Stimulated activated CD8-positive, alpha-beta memory T cell treated with anti-CD3 and anti-CD28 coated beads, Interleukin-7, amount 100 ng/mL, for 1 hour (primary cell): ENCODE measurements around the gene PHLPP2.
"Not testable (repeated sequence)": the region's sequence is repeated elsewhere in the genome, so short reads cannot be mapped to it uniquely, and the experiment has no call there.

Experiments
- DNase-seq, 2 donors: peaks; one replicate each; pipeline ENCODE4 v3.0.0-alpha.2; 2020; ENCODE audit warnings: low read depth in 2 of 2

Gene PHLPP2

GRCh38 chr16:71722801-71723536, 1.5 kb downstream of the PHLPP2 start:
- peak in 1 of 2 donors; percentile 25 for DNase-seq

DNA sequence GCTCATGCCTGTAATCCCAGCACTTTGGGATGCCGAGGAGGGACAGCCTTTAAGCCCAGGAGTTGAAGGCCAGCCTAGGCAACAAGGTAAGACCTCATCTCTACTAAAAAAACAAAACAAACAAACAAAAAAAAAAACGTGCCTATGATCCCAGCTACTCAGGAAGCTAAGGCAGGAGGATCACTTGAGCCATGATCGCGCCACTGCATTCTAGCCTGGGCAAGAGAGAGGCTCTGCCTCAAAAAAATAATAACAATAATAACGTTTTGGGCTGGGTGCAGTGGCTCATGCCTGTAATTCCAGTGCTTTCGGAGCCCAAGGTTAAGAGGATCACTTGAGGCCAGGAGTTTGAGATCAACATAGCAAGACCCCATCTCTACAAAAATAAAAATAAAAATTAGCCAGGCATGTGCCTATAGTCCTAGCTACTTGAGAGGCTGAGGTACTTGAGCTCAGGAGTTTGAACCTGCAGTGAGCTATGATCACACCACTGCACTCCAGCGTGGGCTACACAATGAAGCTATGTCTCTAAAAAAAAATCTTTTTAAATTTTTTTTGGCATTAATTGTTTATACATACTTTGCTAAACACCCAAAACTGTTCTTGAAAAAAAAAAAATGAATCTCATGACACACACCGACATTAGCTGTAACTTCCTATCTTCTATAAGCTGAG, 3.3 kb downstream of the PHLPP2 start:
- DNase-seq: no peak

GRCh38 chr16:71712501-71712900, 12.0 kb downstream of the PHLPP2 start:
- no peak for DNase-seq

DNA sequence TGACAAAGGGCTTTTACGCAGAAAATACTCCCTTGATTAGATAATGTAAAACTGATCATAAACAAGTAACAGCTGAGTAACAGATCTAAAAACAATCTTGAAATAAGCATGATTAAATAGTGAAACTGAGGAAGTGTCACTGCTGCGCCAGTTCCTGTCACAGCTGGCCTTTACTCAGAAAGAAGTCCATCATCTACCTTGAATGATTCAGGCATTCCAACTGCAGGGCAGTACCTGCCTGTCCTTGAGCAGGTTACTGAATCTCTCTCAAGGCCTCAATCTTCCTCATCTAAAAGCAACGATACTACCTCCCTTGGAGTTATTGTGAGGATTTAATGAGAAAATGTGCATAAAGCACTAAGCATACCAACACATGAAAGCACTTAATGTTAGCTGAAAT, 12.7 kb downstream of the PHLPP2 start:
- no peak for DNase-seq

DNA sequence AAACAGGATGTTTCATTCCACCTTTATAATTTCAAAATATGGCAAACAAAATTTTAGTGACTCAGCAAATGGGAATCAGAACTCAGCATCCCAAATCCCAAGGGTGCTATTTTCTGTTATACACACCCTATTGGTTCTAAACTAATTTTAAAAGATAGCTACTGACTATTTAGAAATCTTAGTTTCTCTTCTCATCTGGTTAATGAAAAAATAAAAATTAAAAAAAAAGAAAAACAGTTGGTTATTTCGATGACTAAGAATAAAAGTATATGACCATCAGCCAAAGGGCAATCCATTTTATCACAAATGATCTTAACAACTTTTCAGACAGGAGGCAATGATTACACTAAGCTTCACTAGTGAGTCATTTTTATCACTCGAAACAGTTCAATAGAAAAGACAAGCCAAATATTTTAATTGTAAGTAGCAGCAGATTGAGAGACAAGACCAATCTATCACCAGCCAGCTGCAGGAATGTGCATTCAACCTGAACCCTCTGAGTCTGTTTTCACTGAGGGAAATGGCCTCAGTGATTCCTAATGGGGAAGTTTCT, 15.2 kb downstream of the PHLPP2 start:
- DNase-seq: no peak

- DNase-seq: no peak
Measured at GRCh38 chr16:71708696-71709095, 15.8 kb downstream of the PHLPP2 start.

GRCh38 chr16:71707199-71707598, 17.3 kb downstream of the PHLPP2 start:
- no peak for DNase-seq

DNA sequence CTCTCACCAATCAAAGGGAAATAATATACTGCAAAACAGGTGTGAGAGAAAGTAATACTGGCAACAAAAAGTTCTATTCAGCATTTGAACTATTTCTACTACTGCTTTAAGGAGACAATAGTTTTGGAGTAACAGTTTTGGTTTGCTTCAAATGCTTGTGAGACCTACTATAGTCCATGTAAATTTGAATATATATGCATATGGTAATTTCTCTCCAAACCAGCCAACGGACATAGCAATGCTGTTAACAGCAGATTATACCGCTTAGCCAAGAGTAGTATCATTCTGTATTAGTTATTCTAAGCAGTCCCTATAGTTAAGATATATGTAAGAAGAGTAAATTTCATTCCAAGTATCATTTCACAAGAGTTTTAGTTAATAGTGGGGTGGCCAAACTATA, 18.5 kb downstream of the PHLPP2 start:
- no peak for DNase-seq

- DNase-seq: no peak
Measured at GRCh38 chr16:71703333-71703732, 21.2 kb downstream of the PHLPP2 start.

- no peak for DNase-seq
Measured at GRCh38 chr16:71700831-71701230, 23.7 kb downstream of the PHLPP2 start.

DNA sequence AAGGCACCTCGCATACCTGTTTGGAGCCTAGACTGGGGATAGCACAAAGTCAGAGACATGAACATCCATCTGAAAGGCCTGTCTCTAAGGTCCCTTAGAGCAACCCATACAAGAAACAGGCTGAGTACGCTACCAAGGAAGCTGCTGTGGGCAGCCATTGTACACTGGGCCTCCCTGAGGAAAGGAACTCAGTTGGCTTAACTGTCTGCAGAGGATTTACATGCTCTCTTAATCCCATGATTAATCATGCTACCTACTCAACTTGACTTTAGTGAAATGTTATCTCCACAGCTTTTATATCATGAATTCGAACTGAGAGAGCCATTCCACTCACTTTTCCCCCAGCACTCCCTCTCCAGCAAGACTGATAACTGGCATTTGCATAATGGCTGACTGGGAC, 26.0 kb downstream of the PHLPP2 start:
- DNase-seq: no peak

DNA sequence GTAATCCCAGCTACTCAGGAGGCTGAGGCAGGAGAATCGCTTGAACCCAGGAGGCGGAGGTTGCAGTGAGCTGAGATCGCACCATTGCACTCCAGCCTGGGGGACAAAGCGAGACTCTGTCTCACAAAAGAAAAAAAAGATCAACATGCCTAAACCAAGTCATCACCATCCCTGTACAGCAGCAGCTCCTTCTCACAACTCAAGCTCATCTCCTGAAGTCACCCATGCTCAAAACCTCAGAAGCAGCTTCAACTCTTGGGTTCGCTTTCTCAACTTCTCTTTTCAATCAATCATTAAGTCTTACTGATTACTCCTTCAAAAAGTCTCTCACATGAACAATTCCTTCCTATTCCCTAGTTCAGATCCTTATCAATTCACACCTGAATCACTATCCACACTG, 31.3 kb downstream of the PHLPP2 start:
- DNase-seq: no peak

- DNase-seq: no peak
Measured at GRCh38 chr16:71689901-71690300, 34.6 kb downstream of the PHLPP2 start.

DNA sequence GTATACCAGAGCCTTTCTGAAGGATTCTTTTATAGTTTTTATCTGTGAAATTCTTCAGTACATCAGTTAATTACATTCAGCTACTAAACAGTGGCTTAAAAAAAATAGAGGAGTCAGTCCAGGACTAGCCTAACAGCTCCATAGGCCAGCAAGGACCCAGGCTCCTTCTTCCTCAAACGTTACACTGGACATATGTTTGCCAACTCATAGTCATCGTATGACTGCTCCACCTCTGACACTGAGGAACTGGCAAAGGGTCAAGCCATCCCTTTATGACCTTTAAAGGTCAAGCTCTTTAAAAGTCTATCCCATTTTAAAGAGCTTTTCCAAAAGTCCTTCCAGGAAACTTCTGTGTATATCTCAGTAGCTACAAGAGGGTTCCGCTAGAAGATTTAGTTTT, 36.6 kb downstream of the PHLPP2 start:
- no peak for DNase-seq

DNA sequence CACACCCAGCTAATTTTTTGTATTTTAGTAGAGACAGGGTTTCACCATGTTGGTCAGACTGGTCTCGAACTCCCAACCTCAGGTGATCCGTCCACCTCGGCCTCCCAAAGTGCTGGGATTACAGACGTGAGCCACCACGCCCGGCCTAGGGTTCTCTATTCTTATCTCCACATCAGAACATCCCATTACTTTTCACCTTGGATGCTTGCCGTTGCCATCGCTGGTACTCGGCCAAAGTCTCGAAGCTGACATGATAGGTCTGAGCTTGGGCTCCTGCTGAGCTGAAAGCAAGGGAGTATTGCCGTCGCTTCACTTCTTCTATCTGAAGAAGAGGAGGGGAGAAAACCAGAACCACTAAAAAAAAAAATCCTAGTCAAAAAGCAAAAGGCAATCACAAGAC, 40.2 kb downstream of the PHLPP2 start:
- DNase-seq: not testable (repeated sequence)

DNA sequence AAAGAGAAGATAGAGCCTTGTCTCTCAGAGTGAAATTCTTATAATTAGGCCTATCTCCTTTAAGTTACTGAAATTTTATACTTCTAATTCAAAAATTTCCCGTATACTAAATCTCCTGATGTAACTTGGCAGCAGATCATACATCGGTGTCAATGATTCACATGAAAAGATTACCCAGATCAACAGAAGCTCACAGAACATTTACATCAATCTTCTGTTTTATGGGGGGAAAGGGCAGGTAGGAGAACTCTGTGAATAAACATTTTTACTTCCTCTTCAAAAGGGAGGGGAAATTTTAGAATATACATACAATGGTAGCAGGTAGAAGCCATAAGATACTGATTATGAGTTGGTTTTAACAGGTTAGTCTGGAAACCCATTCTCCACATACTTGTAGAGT, 43.1 kb downstream of the PHLPP2 start:
- no peak for DNase-seq

GRCh38 chr16:71676236-71676635, 48.3 kb downstream of the PHLPP2 start:
- DNase-seq: no peak

- no peak for DNase-seq
Measured at GRCh38 chr16:71675380-71675779, 49.1 kb downstream of the PHLPP2 start.

DNA sequence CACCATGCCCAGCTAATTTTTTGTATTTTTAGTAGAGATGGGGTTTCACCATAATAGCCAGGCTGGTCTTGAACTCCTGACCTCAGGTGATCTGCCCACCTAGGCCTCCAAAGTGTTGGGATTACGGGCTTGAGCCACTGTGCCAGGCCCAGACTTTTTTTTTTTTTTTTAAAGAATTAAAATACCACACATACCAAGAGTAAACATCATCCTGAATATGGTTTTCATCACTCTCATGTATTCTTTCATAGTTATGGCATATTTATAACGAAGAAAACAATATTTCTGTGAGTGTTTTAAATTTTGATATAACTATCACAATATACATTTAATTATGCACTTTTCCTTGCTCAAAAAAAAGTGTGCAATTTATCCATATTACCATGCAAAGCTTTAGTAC, 50.3 kb downstream of the PHLPP2 start:
- DNase-seq: no peak

GRCh38 chr16:71673582-71673973, 50.9 kb downstream of the PHLPP2 start:
- no peak for DNase-seq

DNA sequence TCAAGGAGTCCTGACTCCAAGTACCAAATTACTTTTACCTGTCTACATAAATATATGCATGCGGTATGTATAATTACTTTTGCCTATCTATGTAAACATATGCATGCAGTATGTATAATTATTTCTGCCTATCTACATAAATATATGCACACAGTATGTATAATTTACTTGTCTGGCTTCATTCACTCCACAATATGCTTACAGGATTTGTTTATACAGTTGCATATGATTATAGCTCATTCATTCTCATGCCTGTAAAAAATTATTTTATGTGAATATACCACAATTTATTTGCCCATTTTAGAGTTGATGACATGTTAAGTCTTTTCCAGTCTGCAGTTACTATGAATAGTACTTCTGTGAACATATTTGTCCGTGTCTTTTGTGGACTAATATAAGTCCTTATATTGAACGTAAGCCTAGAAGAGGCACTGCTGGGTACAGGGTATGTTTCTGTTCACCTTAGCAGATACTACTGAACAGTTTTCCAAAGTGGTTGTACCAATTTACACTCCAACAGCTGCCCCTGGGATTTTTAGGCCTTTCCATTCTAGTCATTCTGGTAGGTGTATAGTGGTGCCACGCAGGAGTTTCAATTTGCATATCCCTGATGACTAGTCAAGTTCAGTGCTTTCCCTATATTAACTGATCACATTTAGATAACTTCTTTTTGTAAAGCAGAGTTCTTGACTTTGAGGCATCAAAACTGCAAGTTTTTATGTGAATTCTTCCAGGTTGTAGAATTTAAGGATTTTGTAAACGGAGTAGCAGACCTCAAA, 51.5 kb downstream of the PHLPP2 start:
- DNase-seq: no peak

GRCh38 chr16:71672125-71672524, 52.4 kb downstream of the PHLPP2 start:
- no peak for DNase-seq

DNA sequence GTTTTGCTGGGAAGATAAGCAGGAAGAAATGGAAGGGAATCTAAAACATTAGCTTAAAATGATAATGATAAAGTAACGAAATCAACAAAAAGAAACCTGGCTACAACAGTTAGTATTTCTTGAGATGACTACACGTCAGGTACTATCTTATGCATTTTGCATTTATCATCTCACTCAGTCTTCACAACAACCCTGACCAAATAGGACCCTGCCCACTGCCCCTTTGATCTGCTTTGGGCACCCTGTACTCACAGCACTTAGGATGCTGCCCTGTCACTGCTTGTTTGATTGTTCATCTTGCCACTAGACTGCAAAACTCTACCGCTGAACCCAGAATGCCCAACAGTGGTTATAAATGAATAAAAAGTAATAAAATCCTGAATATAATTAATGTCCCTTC, 53.3 kb downstream of the PHLPP2 start:
- DNase-seq: no peak
